Vagina (tissue), 2 donors: Measurements from ENCODE around the gene ADPRM. TPM values are rescaled to one million over a fixed set of nuclear protein-coding genes. Genes with fewer than 3 reads are reported as not detected.

ENCODE experiments used
- DNase-seq, 2 donors: peaks; one replicate each; pipeline ENCODE4 v3.0.0-alpha.2; 2017; ENCODE audit errors: extremely low spot score in 2 of 2
- H3K27ac ChIP-seq: fragments of 200-600 bp; sonication (generic); one replicate; pipeline ENCODE4 v1.5.1; 2019
- H3K27me3 ChIP-seq: fragments of 200-600 bp; sonication (generic); one replicate; pipeline ENCODE4 v1.5.1; 2019
- H3K36me3 ChIP-seq, 2 donors: fragments of 200-600 bp; sonication (generic); one replicate each; pipeline ENCODE4 v1.5.1; 2017 to 2019
- H3K4me1 ChIP-seq: fragments of 200-600 bp; sonication (generic); one replicate; pipeline ENCODE4 v1.5.1; 2019
- H3K4me3 ChIP-seq, 2 donors: fragments of 200-600 bp; sonication (generic); 1 replicate in 1 of 2; 2 replicates in 1 of 2; pipeline ENCODE4 v1.5.1; 2016 to 2019
- H3K9me3 ChIP-seq: fragments of 200-600 bp; sonication (generic); one replicate; pipeline ENCODE4 v1.5.1; 2019
- POLR2A ChIP-seq, 2 donors: fragments of 450-650 bp; IDR thresholded peaks; one replicate each; pipeline ENCODE4 v1.6.1; 2017; ENCODE audit warnings: antibody characterized with exemption in 2 of 2, mild to moderate bottlenecking in 2 of 2, moderate library complexity in 2 of 2
- POLR2AphosphoS5 ChIP-seq, 2 donors: sonication (generic); formaldehyde crosslinking; IDR thresholded peaks; one replicate each; pipeline ENCODE4 v1.9.0; 2017; ENCODE audit warnings: antibody characterized with exemption in 2 of 2, mild to moderate bottlenecking in 2 of 2, low read depth in 1 of 2; ENCODE audit not compliant: insufficient read depth in 1 of 2
- intact Hi-C: fragments of 100-400 bp; cut with DNase I; formaldehyde crosslinking; loops from one replicate; pipeline ENCODE4 v1.15.1; 2023
- total RNA-seq: library from RNA; depleted of rRNA; stranded (reverse); fragments of >200 nt; gene quantifications from one replicate; pipeline ENCODE4 v1.2.3, GENCODE V29; 2016
- TF ChIP-seq, protein P1 (sequence below), 3 experiments: fragments of 450-650 bp in 2 of 3; fragments of 200-600 bp in 1 of 3; sonication (generic) in 1 of 3; IDR thresholded peaks; one replicate each; pipeline ENCODE4 v1.5.1; 2017 to 2019; ENCODE audit warnings: antibody characterized with exemption in 3 of 3, mild to moderate bottlenecking in 2 of 3, moderate library complexity in 2 of 3

Gene ADPRM
- total RNA-seq, 1 donor from 2014 or later: 18.7 TPM

DNA sequence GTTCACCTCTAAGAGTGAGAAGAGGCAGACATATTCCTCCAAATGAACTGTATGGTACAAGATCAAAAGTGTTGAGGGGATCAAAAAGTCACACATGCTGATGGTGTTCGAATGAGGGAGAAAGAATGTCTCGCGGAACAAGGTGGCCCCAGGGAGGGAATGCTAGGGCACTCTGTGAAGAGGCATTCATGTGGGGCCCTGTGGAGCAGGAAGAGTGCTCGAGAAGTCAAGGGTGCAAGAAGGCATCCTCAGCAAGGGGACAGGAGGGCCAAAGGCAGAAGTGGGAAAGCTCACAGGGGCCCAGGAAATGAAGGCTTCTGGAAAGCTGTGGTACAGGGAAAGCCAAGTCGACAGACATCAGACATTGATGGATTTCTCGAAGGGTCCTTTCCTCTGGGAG is 34.2 kb upstream of the ADPRM start:
- Histone ChIP-seq H3K4me3 (no peak overlapping the region), H3K27ac (no peak overlapping the region), H3K9me3 (no peaks in the 10 kb centered on the region), H3K27me3 (no peaks in the 10 kb centered on the region), H3K4me1 (no peaks in the 10 kb centered on the region), H3K36me3 (peaks cover 0 to 4% of the 10 kb centered on the region in 2 donors)
- no peak for DNase-seq
- TF ChIP-seq, protein P1, sequence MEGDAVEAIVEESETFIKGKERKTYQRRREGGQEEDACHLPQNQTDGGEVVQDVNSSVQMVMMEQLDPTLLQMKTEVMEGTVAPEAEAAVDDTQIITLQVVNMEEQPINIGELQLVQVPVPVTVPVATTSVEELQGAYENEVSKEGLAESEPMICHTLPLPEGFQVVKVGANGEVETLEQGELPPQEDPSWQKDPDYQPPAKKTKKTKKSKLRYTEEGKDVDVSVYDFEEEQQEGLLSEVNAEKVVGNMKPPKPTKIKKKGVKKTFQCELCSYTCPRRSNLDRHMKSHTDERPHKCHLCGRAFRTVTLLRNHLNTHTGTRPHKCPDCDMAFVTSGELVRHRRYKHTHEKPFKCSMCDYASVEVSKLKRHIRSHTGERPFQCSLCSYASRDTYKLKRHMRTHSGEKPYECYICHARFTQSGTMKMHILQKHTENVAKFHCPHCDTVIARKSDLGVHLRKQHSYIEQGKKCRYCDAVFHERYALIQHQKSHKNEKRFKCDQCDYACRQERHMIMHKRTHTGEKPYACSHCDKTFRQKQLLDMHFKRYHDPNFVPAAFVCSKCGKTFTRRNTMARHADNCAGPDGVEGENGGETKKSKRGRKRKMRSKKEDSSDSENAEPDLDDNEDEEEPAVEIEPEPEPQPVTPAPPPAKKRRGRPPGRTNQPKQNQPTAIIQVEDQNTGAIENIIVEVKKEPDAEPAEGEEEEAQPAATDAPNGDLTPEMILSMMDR (IDR thresholded peaks at IDR 0.05): no peak
- TF ChIP-seq POLR2AphosphoS5 (IDR thresholded peaks at IDR 0.05; ENCODE audit: insufficient read depth in 1 of 2, low read depth in 1 of 2): no peak
- no peak for TF ChIP-seq POLR2A (IDR thresholded peaks at IDR 0.05)
- intact Hi-C loops: no loop called here

GRCh38 chr17:10664571-10664970 is 32.8 kb upstream of the ADPRM start:
- H3K27me3 ChIP-seq: no peaks in the 10 kb centered on the region
- intact Hi-C loops: no loop called here

DNA sequence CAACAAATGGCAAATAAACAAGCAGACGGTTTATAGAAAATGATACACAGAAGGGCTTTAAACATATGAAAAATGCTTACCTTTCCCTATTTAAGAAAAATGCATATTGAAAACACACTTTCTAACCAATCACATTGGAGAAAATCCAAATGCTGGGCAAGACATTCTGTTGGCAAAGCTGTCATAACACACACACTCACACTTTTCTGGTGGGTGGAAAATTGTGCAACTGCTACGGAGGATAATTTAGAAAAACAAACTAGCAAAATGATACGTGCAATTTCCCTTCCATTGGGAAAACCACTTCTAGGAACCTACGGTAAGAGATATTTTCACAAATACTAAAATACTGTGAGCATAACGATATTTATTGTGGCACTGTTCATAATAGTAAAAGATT is 30.5 kb upstream of the ADPRM start:
- H3K36me3 ChIP-seq: no peaks in the 10 kb centered on the region
- TF ChIP-seq, protein P1 (IDR thresholded peaks at IDR 0.05): no peak
- no peak for TF ChIP-seq POLR2A (IDR thresholded peaks at IDR 0.05)
- TF ChIP-seq POLR2AphosphoS5 (IDR thresholded peaks at IDR 0.05; ENCODE audit: insufficient read depth in 1 of 2, low read depth in 1 of 2): no peak
- no peaks in the 10 kb centered on the region for H3K4me1 ChIP-seq
- no peaks in the 10 kb centered on the region for H3K9me3 ChIP-seq
- DNase-seq: no peak
- no peak overlapping the region for H3K4me3 ChIP-seq
- intact Hi-C loops: no loop called here
- H3K27ac ChIP-seq: no peak overlapping the region
- no peaks in the 10 kb centered on the region for H3K27me3 ChIP-seq

More at GRCh38 chr17:10664571-10664970, 32.8 kb upstream of the ADPRM start:
- TF ChIP-seq, protein P1 (IDR thresholded peaks at IDR 0.05): no peak
- TF ChIP-seq POLR2AphosphoS5 (IDR thresholded peaks at IDR 0.05; ENCODE audit: insufficient read depth in 1 of 2, low read depth in 1 of 2) (no peak), POLR2A (IDR thresholded peaks at IDR 0.05) (no peak)
- H3K27ac ChIP-seq: no peak overlapping the region
- H3K4me3 ChIP-seq: no peak overlapping the region
- no peaks in the 10 kb centered on the region for H3K9me3 ChIP-seq
- no peak for DNase-seq
- no peaks in the 10 kb centered on the region for H3K4me1 ChIP-seq
- H3K36me3 ChIP-seq: peaks cover 0 to 4% of the 10 kb centered on the region in 2 donors

DNA sequence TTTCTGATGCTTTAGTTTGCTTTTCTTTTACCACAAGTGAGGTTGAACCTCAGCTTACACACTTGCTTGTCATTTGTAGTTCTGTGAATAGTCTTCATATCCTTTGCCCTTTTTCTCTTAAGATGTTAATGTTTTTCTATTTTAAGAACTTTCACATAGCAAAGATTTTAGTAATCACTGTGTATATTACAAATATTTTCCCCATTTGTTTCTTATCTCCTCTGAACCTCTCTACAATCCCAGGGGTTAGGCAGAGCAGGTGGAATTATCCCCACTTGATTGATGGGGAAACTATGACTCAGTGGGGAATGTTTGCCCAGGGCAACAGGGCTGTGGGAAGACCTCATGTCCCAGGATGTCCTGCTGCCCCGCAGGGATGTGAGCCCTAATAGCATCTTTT is 28.6 kb upstream of the ADPRM start:
- TF ChIP-seq POLR2AphosphoS5 (IDR thresholded peaks at IDR 0.05; ENCODE audit: insufficient read depth in 1 of 2, low read depth in 1 of 2): no peak
- TF ChIP-seq POLR2A (IDR thresholded peaks at IDR 0.05): no peak
- TF ChIP-seq, protein P1 (IDR thresholded peaks at IDR 0.05): no peak
- intact Hi-C loops: no loop called here
- Histone ChIP-seq H3K36me3 (no peaks in the 10 kb centered on the region), H3K27ac (no peak overlapping the region), H3K9me3 (no peaks in the 10 kb centered on the region), H3K4me3 (no peak overlapping the region), H3K27me3 (no peaks in the 10 kb centered on the region), H3K4me1 (no peaks in the 10 kb centered on the region)
- DNase-seq: no peak

DNA sequence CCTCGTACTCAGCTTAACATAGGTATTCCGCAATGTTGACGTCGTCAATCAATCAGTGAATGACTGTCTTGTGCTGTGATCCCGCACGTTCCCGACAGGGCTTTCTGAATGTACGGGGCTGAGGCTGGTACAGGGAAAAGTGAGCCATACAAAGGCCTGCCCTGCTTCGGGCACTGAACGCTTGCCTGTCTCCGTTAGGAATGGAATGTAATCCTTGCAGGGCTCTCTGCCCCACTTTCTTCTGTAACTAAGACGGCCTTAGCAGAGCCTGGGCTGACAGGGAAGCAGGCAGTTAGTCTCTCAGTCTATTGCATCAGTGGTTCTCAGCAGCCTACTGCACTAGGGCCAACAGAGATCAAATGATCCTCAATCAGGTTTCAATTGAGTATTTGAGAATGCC is 24.1 kb upstream of the ADPRM start:
- Histone ChIP-seq H3K4me3 (no peak overlapping the region), H3K4me1 (no peaks in the 10 kb centered on the region), H3K27me3 (no peaks in the 10 kb centered on the region), H3K27ac (no peak overlapping the region), H3K36me3 (peaks cover 0 to 17% of the 10 kb centered on the region in 2 donors), H3K9me3 (no peaks in the 10 kb centered on the region)
- no peak for DNase-seq
- TF ChIP-seq, protein P1 (IDR thresholded peaks at IDR 0.05): no peak
- no peak for TF ChIP-seq POLR2AphosphoS5 (IDR thresholded peaks at IDR 0.05; ENCODE audit: insufficient read depth in 1 of 2, low read depth in 1 of 2)
- TF ChIP-seq POLR2A (IDR thresholded peaks at IDR 0.05): no peak
- intact Hi-C loops: no loop called here
